ENCODE results near the gene PRSS38. TPM values are rescaled to one million over a fixed set of nuclear protein-coding genes. Genes with fewer than 3 reads are reported as not detected.

Gene PRSS38
- total RNA-seq, 1 donor from 2014 or later = not detected

DNA sequence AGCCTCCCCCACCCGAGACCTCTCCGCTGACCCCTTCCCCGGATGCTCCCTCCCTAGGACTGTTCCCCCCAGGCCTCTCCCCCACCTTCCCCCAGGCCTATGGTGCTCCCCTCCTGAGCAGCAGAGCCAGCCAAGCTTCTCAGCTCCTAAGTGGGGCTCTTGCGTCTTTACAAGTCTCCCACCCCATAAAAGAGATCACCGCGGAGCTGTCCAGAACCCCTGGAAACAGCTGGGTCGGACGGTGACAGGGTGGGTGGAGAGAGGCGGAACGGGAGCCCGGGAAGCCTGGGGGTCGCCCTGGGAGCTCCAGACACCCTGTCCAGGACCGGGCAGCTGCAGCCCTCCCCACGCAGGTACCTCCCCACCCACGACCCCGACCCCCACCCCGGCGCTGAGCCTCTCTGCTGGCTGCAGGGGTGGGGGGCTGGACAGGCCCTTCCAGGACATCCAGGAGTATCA, 71.1 kb downstream of the PRSS38 start:
- peaks cover 2% of the 10 kb centered on the region for H3K27me3 Mint-ChIP-seq (ENCODE audit: unreplicated experiment)
- no peak for DNase-seq
- TF ChIP-seq, protein P1, sequence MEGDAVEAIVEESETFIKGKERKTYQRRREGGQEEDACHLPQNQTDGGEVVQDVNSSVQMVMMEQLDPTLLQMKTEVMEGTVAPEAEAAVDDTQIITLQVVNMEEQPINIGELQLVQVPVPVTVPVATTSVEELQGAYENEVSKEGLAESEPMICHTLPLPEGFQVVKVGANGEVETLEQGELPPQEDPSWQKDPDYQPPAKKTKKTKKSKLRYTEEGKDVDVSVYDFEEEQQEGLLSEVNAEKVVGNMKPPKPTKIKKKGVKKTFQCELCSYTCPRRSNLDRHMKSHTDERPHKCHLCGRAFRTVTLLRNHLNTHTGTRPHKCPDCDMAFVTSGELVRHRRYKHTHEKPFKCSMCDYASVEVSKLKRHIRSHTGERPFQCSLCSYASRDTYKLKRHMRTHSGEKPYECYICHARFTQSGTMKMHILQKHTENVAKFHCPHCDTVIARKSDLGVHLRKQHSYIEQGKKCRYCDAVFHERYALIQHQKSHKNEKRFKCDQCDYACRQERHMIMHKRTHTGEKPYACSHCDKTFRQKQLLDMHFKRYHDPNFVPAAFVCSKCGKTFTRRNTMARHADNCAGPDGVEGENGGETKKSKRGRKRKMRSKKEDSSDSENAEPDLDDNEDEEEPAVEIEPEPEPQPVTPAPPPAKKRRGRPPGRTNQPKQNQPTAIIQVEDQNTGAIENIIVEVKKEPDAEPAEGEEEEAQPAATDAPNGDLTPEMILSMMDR (IDR thresholded peaks at IDR 0.05; ENCODE audit: partially characterized antibody, unreplicated experiment) = no peak
- no peaks in the 10 kb centered on the region for H3K36me3 Mint-ChIP-seq (ENCODE audit: unreplicated experiment)
- no peak overlapping the region for H3K27ac Mint-ChIP-seq (ENCODE audit: unreplicated experiment)
- H3K4me1 Mint-ChIP-seq (ENCODE audit: low read depth, unreplicated experiment) = peaks cover 2% of the 10 kb centered on the region
- H3K9me3 Mint-ChIP-seq (ENCODE audit: unreplicated experiment) = peaks cover 6% of the 10 kb centered on the region
- H3K4me3 Mint-ChIP-seq (ENCODE audit: unreplicated experiment) = no peak overlapping the region

DNA sequence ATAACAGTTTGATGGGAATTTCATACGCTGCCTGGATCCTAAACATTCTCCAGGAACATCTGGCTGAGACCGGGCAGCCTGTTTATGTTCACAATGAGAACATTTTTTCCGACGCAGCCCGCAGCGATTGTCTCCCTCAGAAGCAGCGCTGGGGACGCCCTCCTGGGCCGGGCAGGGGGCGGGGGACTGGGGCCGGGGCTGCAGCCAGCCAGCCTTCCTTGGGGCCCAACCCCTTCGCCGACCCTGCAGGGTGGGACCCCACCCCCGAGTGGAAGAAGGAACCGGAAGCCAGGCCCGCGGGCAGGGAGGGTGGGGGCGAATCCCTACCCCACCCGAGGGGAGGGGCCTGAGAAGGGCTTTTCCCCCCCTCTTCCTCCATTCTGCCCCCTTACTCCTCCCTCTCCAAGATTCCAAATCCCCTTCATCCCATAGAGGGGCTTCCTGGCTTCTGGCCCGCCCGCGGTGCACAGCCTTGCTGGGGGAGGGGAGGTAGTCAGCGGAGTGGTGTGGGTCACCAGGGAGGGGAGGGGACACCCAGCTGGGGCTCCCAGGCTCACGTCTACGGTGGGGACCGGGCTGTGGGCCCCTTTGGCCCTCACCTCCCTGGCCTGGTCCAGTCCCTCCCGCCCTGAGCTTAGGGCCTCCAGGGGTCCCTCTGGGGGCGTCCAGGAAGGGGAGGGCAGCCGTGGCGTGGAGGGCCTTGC, 71.7 kb downstream of the PRSS38 start:
- Mint-ChIP-seq H3K36me3 (ENCODE audit: unreplicated experiment) (no peaks in the 10 kb centered on the region), H3K9me3 (ENCODE audit: unreplicated experiment) (peaks cover 5% of the 10 kb centered on the region), H3K27me3 (ENCODE audit: unreplicated experiment) (peaks cover 2% of the 10 kb centered on the region), H3K4me1 (ENCODE audit: low read depth, unreplicated experiment) (peaks cover 2% of the 10 kb centered on the region), H3K4me3 (ENCODE audit: unreplicated experiment) (no peak overlapping the region), H3K27ac (ENCODE audit: unreplicated experiment) (no peak overlapping the region)
- peak; percentile 35 for DNase-seq
- TF ChIP-seq, protein P1 (IDR thresholded peaks at IDR 0.05; ENCODE audit: partially characterized antibody, unreplicated experiment) = no peak

DNA sequence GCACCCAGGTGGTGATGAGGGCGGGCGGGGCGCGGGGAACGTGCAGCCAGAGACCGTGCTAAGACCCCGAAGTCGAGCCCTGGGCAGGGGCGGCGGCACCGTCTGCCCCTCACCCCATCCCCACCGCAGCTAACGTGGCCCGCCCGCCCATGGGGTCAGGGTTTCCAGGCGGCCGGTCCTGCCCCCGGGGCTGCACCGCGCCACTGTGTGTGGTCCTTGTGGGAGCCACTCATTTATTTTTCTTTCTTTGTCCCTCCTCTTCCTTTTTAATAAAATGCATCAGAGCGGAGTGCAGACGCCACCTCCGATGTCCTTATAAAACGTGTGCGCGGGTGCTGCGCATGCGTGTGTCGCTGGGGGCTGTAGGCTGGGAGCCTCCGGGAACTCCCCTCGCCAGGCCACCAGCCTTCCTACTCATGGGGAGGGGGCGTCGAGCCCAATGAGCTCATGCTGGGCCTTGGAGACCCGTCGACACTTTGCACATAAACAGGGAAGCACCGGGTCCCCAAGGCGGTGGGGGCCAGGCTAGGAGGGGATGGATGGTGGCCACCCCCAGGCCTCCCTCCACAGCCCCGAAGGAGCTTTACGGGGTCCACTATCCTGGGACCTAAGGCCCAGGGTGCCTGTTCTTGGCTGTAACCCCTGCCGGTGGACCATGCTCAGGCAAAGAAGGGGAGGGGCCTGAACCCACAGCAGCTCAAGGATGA, 72.4 kb downstream of the PRSS38 start:
- peak; percentile 36 for DNase-seq
- H3K36me3 Mint-ChIP-seq (ENCODE audit: unreplicated experiment) = no peaks in the 10 kb centered on the region
- no peaks in the 10 kb centered on the region for H3K27me3 Mint-ChIP-seq (ENCODE audit: unreplicated experiment)
- H3K4me1 Mint-ChIP-seq (ENCODE audit: low read depth, unreplicated experiment) = peaks cover 2% of the 10 kb centered on the region
- no peaks in the 10 kb centered on the region for H3K9me3 Mint-ChIP-seq (ENCODE audit: unreplicated experiment)
- TF ChIP-seq, protein P1 (IDR thresholded peaks at IDR 0.05; ENCODE audit: partially characterized antibody, unreplicated experiment) = no peak
- peak overlapping the region; percentile 50 for H3K4me3 Mint-ChIP-seq (ENCODE audit: unreplicated experiment)
- H3K27ac Mint-ChIP-seq (ENCODE audit: unreplicated experiment) = no peak overlapping the region

DNA sequence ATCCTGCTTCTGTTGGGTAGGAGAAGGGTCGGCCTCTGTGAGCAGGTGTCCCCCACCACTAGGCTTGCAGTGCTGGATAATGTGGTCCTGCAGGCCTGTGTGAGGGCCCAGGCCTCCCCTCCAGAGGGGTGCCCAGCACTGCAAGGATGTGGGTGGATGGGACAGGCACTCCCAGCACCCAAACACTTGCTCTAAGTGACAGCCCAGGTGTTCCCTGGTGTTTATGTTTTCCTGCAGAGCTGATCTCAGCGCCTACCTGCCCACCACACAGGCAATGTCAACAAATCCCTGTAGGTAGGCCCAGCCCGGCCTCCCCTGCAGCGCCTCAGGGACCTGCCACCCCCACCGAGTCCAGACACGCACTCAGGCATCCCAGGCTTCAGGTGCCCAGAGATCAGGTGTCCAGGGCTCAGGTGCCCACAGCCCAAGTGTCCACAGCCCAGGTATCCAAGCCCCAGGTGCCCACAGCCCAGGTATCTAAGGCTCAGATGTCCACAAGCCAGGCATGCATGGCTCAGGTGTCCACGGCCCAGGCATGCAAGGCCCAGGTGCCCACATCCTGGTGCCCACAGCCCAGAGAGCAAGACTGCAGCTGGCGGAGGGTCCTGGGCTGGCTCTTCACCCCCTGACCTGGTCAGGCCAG, 73.0 kb downstream of the PRSS38 start:
- no peaks in the 10 kb centered on the region for H3K27me3 Mint-ChIP-seq (ENCODE audit: unreplicated experiment)
- no peak overlapping the region for H3K4me3 Mint-ChIP-seq (ENCODE audit: unreplicated experiment)
- DNase-seq = no peak
- H3K4me1 Mint-ChIP-seq (ENCODE audit: low read depth, unreplicated experiment) = peaks cover 2% of the 10 kb centered on the region
- no peaks in the 10 kb centered on the region for H3K36me3 Mint-ChIP-seq (ENCODE audit: unreplicated experiment)
- no peaks in the 10 kb centered on the region for H3K9me3 Mint-ChIP-seq (ENCODE audit: unreplicated experiment)
- no peak overlapping the region for H3K27ac Mint-ChIP-seq (ENCODE audit: unreplicated experiment)
- TF ChIP-seq, protein P1 (IDR thresholded peaks at IDR 0.05; ENCODE audit: partially characterized antibody, unreplicated experiment) = no peak

All from glutamatergic neuron (in vitro differentiated cells).